GM23338 (cell line): Measurements from ENCODE around the gene SEPTIN3. TPM values are rescaled to one million over a fixed set of nuclear protein-coding genes. Genes with fewer than 3 reads are reported as not detected.

Source experiments
- ATAC-seq: fragments of 200-7000 bp; cut with Tn5 transposase; 3 replicates; pipeline ENCODE4 v1.9.1; 2020
- DNase-seq: peaks from one replicate; pipeline ENCODE4 v3.0.0-alpha.2; 2015; ENCODE audit warnings: low spot score
- H2AFZ ChIP-seq: fragments of 200-600 bp; sonication (generic); 2 replicates; pipeline ENCODE4 v1.8.0; 2016; ENCODE audit warnings: antibody characterized with exemption, mild to moderate bottlenecking, moderate library complexity
- H3F3A ChIP-seq: fragments of 200-600 bp; sonication (generic); replicated peaks from 2 replicates; pipeline ENCODE4 v1.8.0; 2017; ENCODE audit warnings: antibody characterized with exemption, mixed run types, low read depth
- H3K27ac ChIP-seq: fragments of 200-600 bp; sonication (generic); 2 replicates; pipeline ENCODE4 v1.6.1; 2016; ENCODE audit warnings: low read depth
- H3K27me3 ChIP-seq: fragments of 200-600 bp; sonication (generic); 2 replicates; pipeline ENCODE4 v1.8.0; 2016; ENCODE audit warnings: mild to moderate bottlenecking, mixed run types, moderate library complexity; ENCODE audit not compliant: insufficient read depth
- H3K36me3 ChIP-seq: fragments of 200-600 bp; sonication (generic); 2 replicates; pipeline ENCODE4 v1.8.0; 2016; ENCODE audit warnings: mild to moderate bottlenecking; ENCODE audit not compliant: insufficient read depth
- H3K4me1 ChIP-seq: fragments of 200-600 bp; sonication (generic); 2 replicates; pipeline ENCODE4 v1.8.0; 2016; ENCODE audit warnings: mild to moderate bottlenecking, moderate library complexity; ENCODE audit not compliant: insufficient read depth
- H3K4me2 ChIP-seq: fragments of 200-600 bp; sonication (generic); 2 replicates; pipeline ENCODE4 v1.7.1; 2017; ENCODE audit warnings: mixed run types
- H3K4me3 ChIP-seq: fragments of 200-600 bp; sonication (generic); 2 replicates; pipeline ENCODE4 v1.6.1; 2016; ENCODE audit warnings: mixed run types
- H3K79me2 ChIP-seq: fragments of 200-600 bp; sonication (generic); replicated peaks from 2 replicates; pipeline ENCODE4 v1.8.0; 2017; ENCODE audit warnings: mild to moderate bottlenecking; ENCODE audit not compliant: insufficient read depth
- H3K9me2 ChIP-seq: fragments of 200-600 bp; sonication (generic); 2 replicates; pipeline ENCODE4 v1.8.0; 2017; ENCODE audit not compliant: insufficient read depth
- H4K20me1 ChIP-seq: fragments of 200-600 bp; sonication (generic); replicated peaks from 2 replicates; pipeline ENCODE4 v1.8.0; 2017; ENCODE audit warnings: mild to moderate bottlenecking; ENCODE audit not compliant: insufficient read depth
- H3K27ac Mint-ChIP-seq: 2 replicates; pipeline ENCODE4 v1.8.0; 2020; ENCODE audit warnings: inconsistent platforms, mild to moderate bottlenecking, moderate library complexity, mixed read lengths
- H3K27me3 Mint-ChIP-seq: 3 replicates; pipeline ENCODE4 v1.8.0; 2022; ENCODE audit warnings: low read depth, mild to moderate bottlenecking, moderate library complexity, mixed read lengths, inconsistent platforms; ENCODE audit not compliant: insufficient read depth, poor library complexity
- H3K36me3 Mint-ChIP-seq: 3 replicates; pipeline ENCODE4 v1.8.0; 2021; ENCODE audit warnings: low read depth, mild to moderate bottlenecking, inconsistent platforms, moderate library complexity, mixed read lengths
- H3K4me1 Mint-ChIP-seq: 3 replicates; pipeline ENCODE4 v1.8.0; 2020; ENCODE audit warnings: mild to moderate bottlenecking, inconsistent platforms, mixed read lengths
- H3K4me3 Mint-ChIP-seq: 3 replicates; pipeline ENCODE4 v1.8.0; 2021; ENCODE audit warnings: moderate library complexity, mild to moderate bottlenecking, inconsistent platforms, mixed read lengths
- H3K9me3 Mint-ChIP-seq: 3 replicates; pipeline ENCODE4 v1.8.0; 2020; ENCODE audit warnings: moderate library complexity, mild to moderate bottlenecking, inconsistent platforms, mixed read lengths
- CREB1 ChIP-seq: fragments of 250-450 bp; sonication (Bioruptor Pico); IDR thresholded peaks from 2 replicates; pipeline ENCODE4 v1.5.0; 2020; ENCODE audit warnings: low read depth, mild to moderate bottlenecking, moderate library complexity
- CTCF ChIP-seq, 2 experiments: fragments of 200-600 bp in 1 of 2; sonication (generic) in 1 of 2; conservative IDR thresholded peaks; 2 replicates each; pipeline versions ENCODE4 v1.5.1 to v1.6.1; 2016 to 2017; ENCODE audit warnings: antibody characterized with exemption in 2 of 2, low read depth in 2 of 2, mild to moderate bottlenecking in 2 of 2, moderate library complexity in 1 of 2
- EZH2 ChIP-seq: fragments of 200-600 bp; sonication (generic); IDR thresholded peaks from one replicate; pipeline ENCODE4 v1.8.0; 2017; ENCODE audit warnings: antibody characterized with exemption, mild to moderate bottlenecking, low read depth; ENCODE audit not compliant: unreplicated experiment
- EZH2phosphoT487 ChIP-seq: fragments of 200-600 bp; sonication (generic); IDR thresholded peaks from one replicate; pipeline ENCODE4 v1.8.1; 2018; ENCODE audit warnings: antibody characterized with exemption; ENCODE audit not compliant: unreplicated experiment
- JUNB ChIP-seq: IDR thresholded peaks from one replicate; pipeline ENCODE4 v1.6.1; 2016; ENCODE audit warnings: antibody characterized with exemption; ENCODE audit not compliant: unreplicated experiment
- NANOG ChIP-seq: IDR thresholded peaks from 2 replicates; pipeline ENCODE4 v1.6.1; 2016; ENCODE audit warnings: antibody characterized with exemption, borderline replicate concordance
- POLR2AphosphoS5 ChIP-seq: IDR thresholded peaks from 2 replicates; pipeline ENCODE4 v1.6.1; 2016; ENCODE audit warnings: antibody characterized with exemption, low read depth
- REST ChIP-seq: IDR thresholded peaks from one replicate; pipeline ENCODE4 v1.6.1; 2018; ENCODE audit warnings: antibody characterized with exemption; ENCODE audit not compliant: unreplicated experiment
- STAT1 ChIP-seq: IDR thresholded peaks from one replicate; pipeline ENCODE4 v1.6.1; 2016; ENCODE audit warnings: antibody characterized with exemption; ENCODE audit not compliant: unreplicated experiment
- ZNF114 ChIP-seq: fragments of 250-450 bp; sonication (Bioruptor Pico); IDR thresholded peaks from 2 replicates; pipeline ENCODE4 v1.5.0; 2020; ENCODE audit warnings: mild to moderate bottlenecking, moderate library complexity
- ZNF331 ChIP-seq: fragments of 250-450 bp; sonication (Bioruptor Pico); IDR thresholded peaks from 2 replicates; pipeline ENCODE4 v1.5.0; 2020; ENCODE audit warnings: low read depth, mild to moderate bottlenecking, moderate library complexity
- ZNF462 ChIP-seq: fragments of 250-450 bp; sonication (Bioruptor Pico); IDR thresholded peaks from 2 replicates; pipeline ENCODE4 v1.5.0; 2020; ENCODE audit warnings: mild to moderate bottlenecking, moderate library complexity
- polyA plus RNA-seq: library from polyadenylated mRNA; unstranded; fragments of >200 nt; fragmentation: Nextera tagmentation; extraction: Ambion mirVana; gene quantifications from 2 replicates; pipeline ENCODE4 v1.2.1, GENCODE V29; 2016
- total RNA-seq: library from RNA; depleted of rRNA; stranded (reverse); fragments of >200 nt; shearing (Covaris generic); gene quantifications from 2 replicates; pipeline ENCODE4 v1.2.3, GENCODE V29; 2014
- TF ChIP-seq, protein P1 (sequence below): IDR thresholded peaks from 2 replicates; pipeline ENCODE4 v1.6.1; 2016; ENCODE audit warnings: antibody characterized with exemption

Gene SEPTIN3
- total and polyA plus RNA-seq, 2 experiments from 2014 or later = 16.4 to 28.4 TPM

GRCh38 chr22:41983513-41984405, 14.5 kb downstream of the SEPTIN3 start:
- DNase-seq = no peak

More at GRCh38 chr22:41983513-41984405, 14.5 kb downstream of the SEPTIN3 start:
- TF ChIP-seq ZNF331 (CRISPR knock-in tag) = no peak
- no peak for TF ChIP-seq NANOG
- no peak for TF ChIP-seq REST
- no peak for TF ChIP-seq ZNF114 (CRISPR knock-in tag)
- TF ChIP-seq CTCF (conservative IDR thresholded peaks at IDR 0.05; ENCODE audit: low read depth in 2 of 2) = no peak
- no peak for TF ChIP-seq POLR2AphosphoS5
- TF ChIP-seq EZH2 = no peak
- TF ChIP-seq ZNF462 (CRISPR knock-in tag) = no peak
- no peak for TF ChIP-seq JUNB
- TF ChIP-seq STAT1 = no peak
- no peak for TF ChIP-seq EZH2phosphoT487
- no peak for TF ChIP-seq CREB1 (CRISPR knock-in tag)
- TF ChIP-seq, protein P1, sequence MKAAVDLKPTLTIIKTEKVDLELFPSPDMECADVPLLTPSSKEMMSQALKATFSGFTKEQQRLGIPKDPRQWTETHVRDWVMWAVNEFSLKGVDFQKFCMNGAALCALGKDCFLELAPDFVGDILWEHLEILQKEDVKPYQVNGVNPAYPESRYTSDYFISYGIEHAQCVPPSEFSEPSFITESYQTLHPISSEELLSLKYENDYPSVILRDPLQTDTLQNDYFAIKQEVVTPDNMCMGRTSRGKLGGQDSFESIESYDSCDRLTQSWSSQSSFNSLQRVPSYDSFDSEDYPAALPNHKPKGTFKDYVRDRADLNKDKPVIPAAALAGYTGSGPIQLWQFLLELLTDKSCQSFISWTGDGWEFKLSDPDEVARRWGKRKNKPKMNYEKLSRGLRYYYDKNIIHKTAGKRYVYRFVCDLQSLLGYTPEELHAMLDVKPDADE = no peak
- Histone ChIP-seq H3K27me3 (no peaks in the 10 kb centered on the region), H4K20me1 (no peaks in the 10 kb centered on the region; the same call in 1 of the 2 replicates), H3K9me2 (no peaks in the 10 kb centered on the region), H3K36me3 (no peaks in the 10 kb centered on the region), H3K4me3 (no peak overlapping the region), H3K27ac (no peak overlapping the region), H3K4me2 (no peak overlapping the region), H3K4me1 (no peaks in the 10 kb centered on the region), H2AFZ (no peak overlapping the region), H3F3A (no peaks in the 10 kb centered on the region), H3K79me2 (no peaks in the 10 kb centered on the region)
- H3K4me3 Mint-ChIP-seq = no peak overlapping the region
- H3K36me3 Mint-ChIP-seq = peaks cover 21% of the 10 kb centered on the region
- ATAC-seq = no peak
- peaks cover 3% of the 10 kb centered on the region for H3K27me3 Mint-ChIP-seq
- H3K27ac Mint-ChIP-seq = no peak overlapping the region
- no peaks in the 10 kb centered on the region; the same call in 2 of the 3 replicates for H3K9me3 Mint-ChIP-seq
- H3K4me1 Mint-ChIP-seq = no peaks in the 10 kb centered on the region
